Stomach smooth muscle (tissue), 2 donors: Measurements from ENCODE around the gene PSORS1C2.

Experiments
- H3K27ac ChIP-seq: one replicate; pipeline ENCODE4 v1.7.0; 2013; ENCODE audit warnings: mild to moderate bottlenecking, low read length, inconsistent platforms
- H3K27me3 ChIP-seq, 2 donors: one replicate each; pipeline ENCODE4 v1.7.0; 2013; ENCODE audit warnings: low read length in 2 of 2; ENCODE audit not compliant: insufficient read depth in 2 of 2, control insufficient read depth in 1 of 2
- H3K36me3 ChIP-seq, 2 donors: one replicate each; pipeline ENCODE4 v1.7.0; 2013; ENCODE audit warnings: low read length in 2 of 2; ENCODE audit not compliant: control insufficient read depth in 2 of 2, insufficient read depth in 2 of 2
- H3K4me1 ChIP-seq: one replicate; pipeline ENCODE4 v1.7.0; 2013; ENCODE audit warnings: low read length; ENCODE audit not compliant: control insufficient read depth, insufficient read depth
- H3K4me3 ChIP-seq, 2 donors: one replicate each; pipeline ENCODE4 v1.7.0; 2013; ENCODE audit warnings: low read length in 2 of 2
- H3K9ac ChIP-seq, 2 donors: one replicate each; pipeline ENCODE4 v1.7.0; 2013; ENCODE audit warnings: low read length in 2 of 2, mild to moderate bottlenecking in 1 of 2
- H3K9me3 ChIP-seq, 2 donors: one replicate each; pipeline ENCODE4 v1.7.0; 2013; ENCODE audit warnings: low read length in 2 of 2; ENCODE audit not compliant: control insufficient read depth in 2 of 2
- donor health status: healthy.
- donor health status: Pancreatic carcinoma.

PSORS1C2 gene

GRCh38 chr6:31121131-31121790 is 17.6 kb downstream of the PSORS1C2 start:
- H3K4me3 ChIP-seq: no peak overlapping the region
- no peaks in the 10 kb centered on the region for H3K27me3 ChIP-seq
- H3K4me1 ChIP-seq: peaks cover 14% of the 10 kb centered on the region
- H3K27ac ChIP-seq: no peak overlapping the region
- H3K36me3 ChIP-seq: no peaks in the 10 kb centered on the region
- no peak overlapping the region for H3K9ac ChIP-seq
- no peaks in the 10 kb centered on the region for H3K9me3 ChIP-seq

GRCh38 chr6:31120151-31120915 is 18.5 kb downstream of the PSORS1C2 start, which contains the start of gene CDSN:
Gene CDSN, minus strand, starts transcription at chr6:31120446. Its CDS starts 27 bp downstream, at chr6:31120419.
- H3K4me1 ChIP-seq: peaks cover 15% of the 10 kb centered on the region

GRCh38 chr6:31118178-31118577 is 20.7 kb downstream of the PSORS1C2 start:
- H3K27ac ChIP-seq: no peak overlapping the region
- no peak overlapping the region for H3K9ac ChIP-seq
- H3K9me3 ChIP-seq: no peaks in the 10 kb centered on the region
- no peaks in the 10 kb centered on the region for H3K27me3 ChIP-seq
- no peaks in the 10 kb centered on the region for H3K36me3 ChIP-seq
- H3K4me3 ChIP-seq: no peak overlapping the region
- peaks cover 30% of the 10 kb centered on the region for H3K4me1 ChIP-seq

More at GRCh38 chr6:31120151-31120915, 18.5 kb downstream of the PSORS1C2 start, which contains the start of gene CDSN:
- Histone ChIP-seq H3K36me3 (no peaks in the 10 kb centered on the region), H3K4me3 (no peak within 1 kb of the TSS), H3K27ac (no peak within 1 kb of the TSS), H3K9ac (no peak within 1 kb of the TSS), H3K27me3 (no peaks in the 10 kb centered on the region), H3K9me3 (no peaks in the 10 kb centered on the region)

GRCh38 chr6:31116661-31117385 is 22.0 kb downstream of the PSORS1C2 start:
- Histone ChIP-seq H3K9ac (no peak overlapping the region), H3K36me3 (no peaks in the 10 kb centered on the region), H3K4me1 (peaks cover 21% of the 10 kb centered on the region), H3K27ac (no peak overlapping the region), H3K9me3 (no peaks in the 10 kb centered on the region), H3K27me3 (no peaks in the 10 kb centered on the region), H3K4me3 (peak overlapping the region in 1 of 2 donors; percentile 47)

GRCh38 chr6:31115941-31116560 is 22.8 kb downstream of the PSORS1C2 start:
- H3K36me3 ChIP-seq: no peaks in the 10 kb centered on the region
- no peak overlapping the region for H3K9ac ChIP-seq
- no peak overlapping the region for H3K27ac ChIP-seq
- H3K27me3 ChIP-seq: no peaks in the 10 kb centered on the region
- peaks cover 21% of the 10 kb centered on the region for H3K4me1 ChIP-seq
- no peak overlapping the region for H3K4me3 ChIP-seq
- H3K9me3 ChIP-seq: no peaks in the 10 kb centered on the region

GRCh38 chr6:31114970-31115849 is 23.7 kb downstream of the PSORS1C2 start:
- peak overlapping the region; percentile 31 for H3K27ac ChIP-seq
- peak overlapping the region in 1 of 2 donors; percentile 57 for H3K4me3 ChIP-seq
- H3K9me3 ChIP-seq: no peaks in the 10 kb centered on the region
- peaks cover 21% of the 10 kb centered on the region for H3K4me1 ChIP-seq
- H3K27me3 ChIP-seq: peaks cover 0 to 2% of the 10 kb centered on the region in 2 donors
- no peaks in the 10 kb centered on the region for H3K36me3 ChIP-seq
- no peak overlapping the region for H3K9ac ChIP-seq

- Histone ChIP-seq H3K4me1 (peaks cover 21% of the 10 kb centered on the region), H3K27me3 (peaks cover 2 to 3% of the 10 kb centered on the region in 2 donors), H3K9ac (peak within 1 kb of the TSS in 1 of 2 donors; percentile 21), H3K9me3 (no peaks in the 10 kb centered on the region), H3K27ac (peak within 1 kb of the TSS; percentile 31), H3K4me3 (peak within 1 kb of the TSS in 1 of 2 donors; percentile 57), H3K36me3 (no peaks in the 10 kb centered on the region)
Measured at GRCh38 chr6:31114541-31114878, 24.4 kb downstream of the PSORS1C2 start, which contains the start of gene PSORS1C1. Gene PSORS1C1, plus strand, starts transcription at chr6:31114800. Its CDS starts 14,833 bp downstream, at chr6:31129633.

GRCh38 chr6:31113861-31114540 is 24.9 kb downstream of the PSORS1C2 start:
- Histone ChIP-seq H3K27me3 (peaks cover 2 to 3% of the 10 kb centered on the region in 2 donors), H3K4me3 (peak overlapping the region in 1 of 2 donors; percentile 57), H3K27ac (peak overlapping the region; percentile 31), H3K36me3 (no peaks in the 10 kb centered on the region), H3K4me1 (peaks cover 21% of the 10 kb centered on the region), H3K9me3 (no peaks in the 10 kb centered on the region), H3K9ac (peak overlapping the region in 1 of 2 donors; percentile 21)

GRCh38 chr6:31112478-31112877 is 26.4 kb downstream of the PSORS1C2 start, which contains the start of gene C6orf15:
Gene C6orf15, minus strand, starts transcription at chr6:31112575. Its CDS starts 20 bp downstream, at chr6:31112555.
- H3K27ac ChIP-seq: no peak within 1 kb of the TSS
- no peaks in the 10 kb centered on the region for H3K9me3 ChIP-seq
- no peaks in the 10 kb centered on the region for H3K36me3 ChIP-seq
- peaks cover 2 to 3% of the 10 kb centered on the region in 2 donors for H3K27me3 ChIP-seq
- H3K9ac ChIP-seq: no peak within 1 kb of the TSS
- H3K4me1 ChIP-seq: peaks cover 21% of the 10 kb centered on the region
- no peak within 1 kb of the TSS for H3K4me3 ChIP-seq
